NCI-H2227 (cell line): ENCODE results near the gene GATAD2A.
A peak's percentile ranks its signal among the peaks of the same experiment; 100 is the strongest.
"Not testable (repeated sequence)": the region's sequence is repeated elsewhere in the genome, so short reads cannot be mapped to it uniquely, and the experiment has no call there.

ENCODE experiments used
- DNase-seq: peaks from one replicate; lab custom pipeline; 2025; ENCODE audit not compliant: unreplicated experiment; lab: John Stamatoyannopoulos, UW

GATAD2A gene

DNA sequence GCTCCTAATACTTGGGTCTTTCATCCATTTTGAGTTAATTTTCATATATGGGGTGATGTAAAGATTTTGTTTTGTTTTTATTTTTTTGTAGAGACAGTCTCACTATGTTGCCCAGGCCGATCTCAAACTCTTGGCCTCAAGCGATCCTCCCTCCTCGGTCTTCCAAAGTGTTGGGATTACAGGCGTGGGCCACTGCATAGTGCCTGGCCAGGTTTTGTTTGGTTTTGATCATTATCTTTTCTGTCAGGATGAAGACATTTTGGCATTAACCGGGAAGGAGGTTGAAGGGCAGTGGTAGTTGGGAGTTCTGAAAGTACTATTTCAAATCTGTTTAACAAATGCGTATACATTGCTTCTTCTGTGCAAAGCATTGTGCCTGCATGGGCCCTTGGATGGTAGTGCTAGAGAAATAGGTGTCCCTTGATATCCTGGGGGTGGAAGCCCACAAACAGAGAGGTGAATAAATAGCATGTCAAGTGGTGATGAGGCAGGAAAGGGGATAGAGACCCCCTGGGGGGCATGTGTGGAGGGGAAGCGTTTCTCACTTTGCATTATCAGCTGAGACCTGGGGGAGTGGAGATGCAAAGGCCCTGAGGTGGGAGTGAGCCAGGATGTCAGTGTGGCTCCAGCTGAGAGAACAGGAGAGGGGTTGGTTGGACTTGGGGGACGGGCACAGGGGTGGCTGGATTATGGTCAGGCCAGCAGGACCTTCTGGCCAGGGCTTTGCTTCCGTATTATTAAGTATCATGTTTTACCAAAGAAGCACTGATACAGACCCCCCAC, 41.4 kb downstream of the GATAD2A start:
- DNase-seq: no peak

DNA sequence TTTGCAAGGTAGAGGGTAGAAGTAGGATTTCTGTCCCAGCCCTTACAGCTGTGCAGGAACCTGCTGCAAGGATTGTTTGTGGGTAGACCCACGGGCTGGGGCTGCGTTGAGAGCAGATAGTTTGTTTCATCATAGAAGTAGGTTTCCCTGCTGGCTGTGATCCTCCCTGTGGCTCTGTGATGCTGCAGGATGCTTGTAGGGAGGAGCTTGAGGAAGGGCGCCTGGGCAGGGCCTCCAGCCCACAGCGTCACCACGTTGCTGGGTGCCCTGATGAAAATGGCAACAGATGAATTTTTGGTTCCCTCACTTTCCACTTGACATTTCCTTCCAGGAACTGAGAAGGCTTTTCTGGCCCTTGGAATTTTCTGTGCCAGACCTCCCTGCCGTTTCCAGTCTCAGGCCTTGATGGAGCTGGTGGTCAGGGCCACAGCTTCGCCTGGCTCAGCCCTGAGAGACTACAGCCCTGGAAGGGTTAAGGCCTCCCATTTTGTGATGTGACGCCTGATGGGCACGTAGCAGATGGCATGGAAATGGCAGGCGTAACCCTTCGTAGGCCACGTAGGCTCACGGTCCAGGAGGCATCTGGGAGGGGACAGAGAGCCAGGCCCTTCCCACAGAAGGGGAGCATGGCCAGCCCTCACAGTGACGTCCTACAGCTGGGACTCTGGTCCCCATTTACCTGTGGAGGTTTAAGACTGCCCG, 42.2 kb downstream of the GATAD2A start:
- DNase-seq: no peak

DNA sequence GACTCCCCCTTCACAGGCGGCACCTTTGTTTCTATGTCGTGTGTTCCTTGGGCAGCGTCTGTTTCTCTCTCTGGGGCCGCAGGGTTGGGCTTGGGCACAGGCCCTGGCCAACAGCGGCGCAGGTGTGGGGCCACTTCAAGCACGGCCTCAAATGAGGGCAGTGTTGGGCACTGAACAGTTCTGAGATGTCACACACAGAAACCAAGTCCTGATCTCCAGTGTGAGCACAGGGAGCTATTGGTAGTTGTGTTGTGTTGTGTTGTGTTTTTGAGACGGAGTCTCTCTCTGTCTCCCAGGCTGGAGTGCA, 42.7 kb downstream of the GATAD2A start:
- no peak for DNase-seq

DNA sequence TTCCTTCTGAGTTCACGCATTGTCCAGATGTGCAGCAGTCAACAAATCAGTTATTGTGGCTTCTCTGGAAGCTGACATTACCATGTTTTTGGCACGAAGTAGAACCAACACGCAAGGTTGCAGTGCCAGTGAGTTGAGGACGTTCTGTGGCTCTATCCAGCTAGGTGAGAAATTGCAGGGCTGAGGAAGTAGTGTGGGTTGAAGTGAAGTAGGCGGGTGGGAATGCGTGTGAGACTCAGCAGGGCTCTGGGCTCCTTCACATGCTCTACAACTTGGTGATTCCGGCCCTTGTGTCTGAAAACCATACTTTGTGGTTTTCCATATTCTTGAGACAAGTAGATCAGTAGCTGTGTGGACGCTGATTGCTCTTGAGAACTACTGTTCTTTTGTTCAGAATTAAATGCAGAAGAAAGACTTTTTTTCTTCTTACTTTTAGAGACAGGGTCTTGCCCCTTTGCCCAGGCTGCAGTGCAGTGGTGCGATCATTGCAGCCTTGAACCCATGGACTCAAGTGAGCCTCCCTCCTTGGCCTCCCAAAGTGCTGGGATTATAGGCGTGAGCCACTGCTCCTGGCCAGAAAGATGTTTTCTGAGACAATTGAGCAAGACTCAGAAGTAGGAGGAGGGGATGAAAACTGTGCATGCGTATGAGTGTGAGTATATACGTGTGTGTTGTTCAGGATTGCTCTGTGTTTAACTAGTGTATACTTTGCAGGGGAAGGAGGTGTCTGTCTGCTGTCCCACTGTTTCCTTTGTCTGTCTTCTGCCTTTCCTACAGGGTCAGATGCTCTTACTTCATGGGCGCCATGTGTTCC, 46.2 kb downstream of the GATAD2A start:
- DNase-seq: no peak

DNA sequence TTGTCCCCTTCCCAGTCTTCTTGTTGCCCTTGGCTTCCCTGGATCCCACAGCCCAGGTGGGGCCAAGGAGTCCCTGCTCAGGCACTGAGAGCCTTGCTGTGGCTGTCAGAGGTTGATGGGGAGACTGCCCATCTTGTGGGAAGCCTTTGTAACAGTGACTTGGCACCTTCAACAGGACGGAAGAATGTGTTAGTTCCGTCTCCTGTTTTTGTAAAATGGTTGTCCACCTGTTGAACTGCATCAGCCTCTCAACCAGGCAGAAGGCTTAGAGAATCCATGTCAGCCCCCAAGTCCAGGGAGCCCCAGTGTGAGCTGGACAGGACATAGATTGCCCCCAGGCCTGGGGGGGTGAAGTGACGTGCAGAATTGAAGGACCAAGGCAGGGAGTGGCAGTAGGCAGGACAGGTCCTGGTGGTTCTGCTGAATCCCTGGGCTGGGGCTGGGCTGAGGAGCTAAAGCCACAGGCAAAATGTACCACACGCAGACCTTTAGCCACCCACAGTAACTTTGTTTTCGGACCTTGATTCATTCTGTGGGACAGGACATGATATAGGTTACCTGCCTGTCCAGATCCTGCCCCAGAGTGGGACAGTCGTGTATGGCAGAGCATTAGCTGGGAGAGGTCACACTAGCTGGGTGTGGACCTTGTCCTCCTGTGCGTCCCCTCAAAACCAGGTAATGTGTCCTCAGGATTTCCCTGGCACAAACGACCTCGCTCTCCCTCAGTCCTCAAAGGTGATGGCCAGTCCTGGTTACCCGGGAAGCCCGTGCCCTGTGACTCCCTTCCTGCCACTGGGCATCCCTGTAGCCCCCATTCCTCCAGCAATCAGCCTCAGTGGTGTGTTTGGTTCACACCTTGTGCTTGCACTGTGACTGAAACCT, 47.0 kb downstream of the GATAD2A start:
- no peak for DNase-seq

DNA sequence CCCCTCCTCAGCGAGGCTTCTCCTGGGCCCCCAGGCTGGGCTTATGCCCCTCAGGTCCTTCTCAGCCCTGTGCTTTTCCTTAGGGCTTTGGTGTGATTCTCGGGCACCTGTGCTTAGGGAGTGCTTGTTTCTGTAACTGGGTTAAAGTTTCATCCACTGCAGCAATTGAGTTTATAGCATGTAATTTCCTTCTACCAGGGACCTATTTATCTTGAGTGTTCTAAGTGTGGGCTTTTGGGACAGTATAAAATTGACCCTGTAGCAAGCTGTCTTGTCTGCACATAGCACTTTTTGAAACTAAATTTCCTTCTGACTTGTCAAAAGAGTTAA, 47.6 kb downstream of the GATAD2A start:
- DNase-seq: no peak

DNA sequence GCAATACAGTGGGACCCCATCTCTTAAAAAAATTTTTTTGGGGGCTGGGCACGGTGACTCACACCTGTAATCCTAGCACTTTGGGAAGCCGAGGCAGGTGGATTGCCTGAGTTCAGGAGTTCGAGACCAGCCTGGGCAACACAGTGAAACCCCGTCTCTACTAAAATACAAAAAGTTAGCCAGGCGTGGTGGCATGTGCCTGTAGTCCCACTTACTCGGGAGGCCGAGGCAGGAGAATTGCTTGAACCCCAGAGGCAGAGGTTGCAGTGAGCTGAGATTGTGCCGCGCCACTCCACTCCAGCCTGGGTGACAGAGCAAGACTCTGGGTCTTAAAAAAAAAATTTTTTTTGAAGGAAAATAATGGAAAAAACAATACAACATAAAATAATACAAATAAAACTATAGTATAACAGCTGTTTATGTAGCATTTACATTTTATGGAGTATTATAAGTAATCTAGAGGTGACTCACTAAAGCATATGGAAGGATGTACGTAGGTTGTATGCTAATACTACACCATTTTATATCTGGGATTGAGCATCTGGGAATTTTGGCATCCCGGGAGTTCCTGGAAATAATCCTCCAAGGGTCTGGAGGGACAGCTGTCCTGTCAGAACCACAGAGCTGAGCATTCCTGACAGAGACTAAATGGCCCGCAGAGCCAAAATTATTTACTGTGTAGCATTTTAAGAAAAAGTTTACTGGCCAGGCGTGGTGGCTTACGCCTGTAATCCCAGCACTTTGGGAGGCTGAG, 49.9 kb downstream of the GATAD2A start:
- DNase-seq: not testable (repeated sequence)

DNA sequence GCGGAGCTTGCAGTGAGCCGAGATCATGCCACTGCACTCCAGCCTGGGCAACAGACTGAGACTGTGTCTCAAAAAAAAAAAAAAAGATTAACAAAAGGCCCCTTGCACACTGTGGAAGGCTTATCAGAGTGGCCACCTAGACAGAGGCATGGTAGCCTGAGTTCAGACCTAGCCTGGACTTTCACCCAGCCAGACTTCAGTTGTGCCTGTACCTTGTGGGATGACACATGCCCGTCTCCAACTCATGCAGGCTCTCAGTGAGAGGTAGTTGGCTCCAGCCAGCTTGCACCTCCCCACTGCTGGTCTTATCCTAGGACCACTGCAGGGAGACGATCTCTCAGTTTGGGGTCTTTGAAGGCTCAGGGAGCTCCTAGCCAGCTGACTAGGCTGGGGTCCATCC, 52.2 kb downstream of the GATAD2A start:
- DNase-seq: no peak

DNA sequence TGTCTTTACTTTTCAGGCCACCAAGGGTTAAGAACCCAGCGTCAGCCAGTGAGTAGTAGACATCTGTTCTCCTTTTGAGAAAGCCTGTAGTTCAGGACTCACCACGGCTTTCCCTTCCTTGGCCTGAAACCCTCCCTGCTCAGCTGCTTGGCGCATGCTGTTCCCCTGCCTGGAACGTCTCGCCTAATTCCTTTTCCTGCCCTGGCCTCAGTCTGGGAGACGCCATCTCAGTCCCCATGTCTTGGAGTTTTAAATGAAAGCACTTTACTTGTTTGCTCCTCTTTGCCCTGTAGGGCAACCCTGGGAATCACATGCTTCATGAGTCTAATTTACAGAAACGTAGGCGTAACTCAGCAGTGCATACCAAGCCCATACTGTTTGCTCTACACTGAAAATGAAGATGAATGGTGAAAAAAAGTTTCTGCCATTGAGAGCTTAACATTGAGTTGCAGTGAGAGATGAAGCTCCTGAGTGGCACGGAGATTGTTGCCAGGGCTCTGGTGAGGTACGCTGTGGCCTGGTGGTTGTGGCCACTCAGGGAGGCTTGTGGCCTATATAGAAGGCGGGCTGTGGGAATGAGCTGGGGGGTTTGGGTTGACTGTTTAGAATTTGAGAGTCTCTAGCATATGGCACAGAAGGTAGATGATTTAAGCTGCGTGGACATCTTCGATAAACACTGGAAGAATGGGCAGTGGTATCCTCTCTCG, 52.8 kb downstream of the GATAD2A start:
- DNase-seq: no peak

DNA sequence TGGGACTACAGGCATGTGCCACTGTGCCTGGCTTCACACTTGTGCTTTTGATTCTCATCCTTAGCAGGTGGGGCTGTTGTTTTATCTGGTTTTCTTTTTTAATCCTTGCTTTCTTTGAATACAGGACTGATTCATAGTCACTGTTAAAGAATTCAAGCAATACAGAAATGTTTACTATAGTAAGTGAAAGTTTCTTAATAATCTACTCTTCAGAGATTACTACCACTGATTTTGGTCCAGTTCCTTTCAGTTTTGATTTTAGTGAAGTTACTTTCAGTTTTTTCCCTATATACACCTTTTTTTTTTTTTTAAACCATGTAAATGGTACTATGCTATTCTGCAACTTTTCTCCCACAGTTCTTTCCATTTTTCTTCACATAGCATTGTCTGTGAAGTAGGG, 53.6 kb downstream of the GATAD2A start:
- no peak for DNase-seq

DNA sequence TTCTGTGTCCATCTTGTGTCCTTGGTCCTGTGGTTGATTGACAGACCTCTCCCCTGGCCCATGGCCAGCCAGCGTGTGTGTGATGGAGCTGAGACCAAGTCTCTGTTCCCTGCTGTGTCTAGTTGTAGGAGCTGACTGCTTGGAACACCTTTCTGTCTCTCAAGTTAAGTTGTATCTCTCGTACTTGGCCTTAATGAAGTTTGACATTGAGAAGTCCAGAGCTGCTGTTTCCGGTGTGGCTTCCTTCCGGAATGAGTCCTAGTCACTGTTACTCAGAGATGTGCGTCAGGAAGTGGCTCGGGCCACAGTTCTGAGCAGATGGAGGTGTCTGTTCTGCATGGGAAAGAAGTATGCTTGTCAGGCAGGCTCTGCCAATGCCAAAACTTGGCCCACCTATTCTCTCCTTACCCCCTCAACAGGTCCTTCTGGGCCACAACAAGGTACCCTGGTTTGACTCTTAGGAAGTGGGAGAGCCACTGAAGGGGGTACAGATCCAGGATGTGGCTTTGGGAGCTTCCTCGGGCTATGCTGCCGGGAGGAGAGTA, 54.3 kb downstream of the GATAD2A start:
- DNase-seq: no peak

DNA sequence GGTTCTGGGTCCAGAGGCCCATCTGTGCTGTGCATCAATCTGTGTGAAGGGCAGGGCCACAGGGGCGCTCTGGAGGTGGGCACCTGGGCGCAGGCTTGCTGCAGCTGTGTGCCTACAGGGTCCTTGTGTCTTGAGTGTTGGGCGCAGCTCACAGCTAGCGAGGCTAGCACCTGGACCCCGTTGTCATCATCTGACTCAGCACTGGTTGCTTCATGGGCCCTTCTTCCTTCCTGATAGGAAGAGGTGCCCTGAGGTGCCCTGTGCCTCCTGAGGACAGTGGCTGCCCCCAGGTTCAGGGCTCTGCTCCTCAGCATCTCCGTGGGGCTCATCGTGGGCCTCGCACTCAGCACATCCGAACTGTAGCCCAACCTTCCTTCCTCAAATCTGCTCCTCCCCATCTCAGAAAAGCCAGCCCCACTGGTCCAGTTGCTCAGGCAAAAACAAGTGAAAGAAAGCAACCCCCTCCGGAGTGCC, 54.8 kb downstream of the GATAD2A start:
- DNase-seq: no peak

DNA sequence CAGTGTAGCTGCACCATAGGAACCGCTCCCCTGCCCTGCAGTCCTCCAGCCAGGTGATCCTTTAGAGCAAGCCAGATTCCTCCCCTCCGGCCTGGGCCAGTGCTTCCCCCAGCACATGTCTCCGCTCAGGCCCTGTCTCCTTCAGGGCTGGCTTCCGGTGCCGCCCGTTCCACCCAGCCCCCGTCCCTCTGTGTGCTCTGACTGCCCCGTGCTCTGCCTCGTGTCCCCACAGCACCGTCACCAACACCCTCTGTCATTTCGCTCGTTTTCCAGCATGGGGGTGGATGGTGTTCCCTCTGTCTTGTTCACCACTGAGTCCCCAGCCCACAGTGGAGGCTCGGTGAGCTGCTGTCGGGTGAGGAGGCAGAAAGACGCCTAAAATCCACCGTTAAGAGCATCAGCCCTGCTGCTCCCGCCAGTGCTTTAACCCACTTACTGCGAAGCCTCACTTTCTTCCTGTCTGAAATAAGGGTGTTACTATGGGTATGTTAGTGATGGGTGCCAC, 55.3 kb downstream of the GATAD2A start:
- no peak for DNase-seq

DNA sequence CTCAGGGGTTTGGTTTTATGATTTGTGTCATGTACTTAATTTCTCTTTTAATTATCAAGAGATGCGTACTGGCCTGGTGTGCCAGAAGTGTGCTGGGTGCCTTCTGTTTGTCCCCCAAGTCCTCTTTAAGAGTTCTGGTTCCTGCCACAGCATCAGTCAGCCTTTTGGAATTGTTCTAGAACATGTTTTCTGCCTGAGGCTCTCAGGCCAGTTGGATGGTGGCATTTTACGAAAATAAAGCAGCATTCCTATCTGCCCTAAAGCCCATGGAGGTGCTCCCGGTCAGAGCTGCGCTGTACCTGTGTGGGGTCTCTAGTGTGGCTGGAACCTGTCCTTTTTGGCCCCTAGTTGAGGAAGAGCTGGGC, 55.8 kb downstream of the GATAD2A start:
- DNase-seq: no peak

DNA sequence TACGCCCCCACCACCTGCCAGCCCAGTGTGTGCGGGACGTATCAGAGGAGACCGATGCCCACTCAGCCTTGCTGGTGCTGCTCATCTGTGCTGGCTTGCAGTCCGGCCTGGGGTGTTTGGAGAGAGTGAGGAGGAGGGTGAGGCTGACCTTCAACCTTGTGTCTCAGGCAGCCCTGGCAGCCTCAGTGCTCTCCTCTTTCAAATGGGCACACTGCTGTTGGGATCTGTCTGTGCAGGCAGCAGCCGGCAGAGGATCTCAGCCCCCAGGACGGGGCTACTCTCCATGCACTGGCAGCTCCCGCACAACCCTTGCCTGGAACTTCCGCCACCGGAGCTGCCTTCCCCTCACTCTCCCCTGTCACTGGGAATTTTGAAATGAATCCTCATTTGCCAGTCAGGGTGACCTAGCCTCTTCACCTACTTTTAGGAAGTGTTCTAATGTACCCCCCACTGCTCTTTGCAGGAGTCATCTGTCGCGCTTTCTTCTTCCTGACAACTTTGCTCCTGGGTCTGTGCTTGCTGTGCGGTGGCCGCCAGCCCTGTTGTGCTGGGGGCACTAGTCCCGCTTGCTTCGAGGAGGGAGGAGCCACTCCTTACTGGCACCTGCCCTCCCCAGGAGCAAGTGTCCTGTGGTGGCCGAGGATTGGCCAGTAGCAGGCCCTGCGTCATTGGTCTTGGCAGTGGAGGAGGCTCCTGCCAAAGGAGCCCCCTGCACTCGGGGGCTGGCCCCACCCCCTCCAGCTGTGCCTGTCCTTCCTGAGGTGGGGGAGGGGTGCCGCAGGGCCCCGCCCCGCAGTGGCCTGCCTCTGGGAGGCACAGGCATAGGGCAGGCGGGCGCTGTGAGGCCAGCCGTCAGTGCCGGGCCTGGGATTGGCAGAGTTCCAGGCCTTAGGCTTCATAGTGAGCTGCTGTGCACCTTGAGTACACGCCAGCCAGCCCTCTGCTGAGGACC, 56.5 kb downstream of the GATAD2A start:
- peak; percentile 89 for DNase-seq

DNA sequence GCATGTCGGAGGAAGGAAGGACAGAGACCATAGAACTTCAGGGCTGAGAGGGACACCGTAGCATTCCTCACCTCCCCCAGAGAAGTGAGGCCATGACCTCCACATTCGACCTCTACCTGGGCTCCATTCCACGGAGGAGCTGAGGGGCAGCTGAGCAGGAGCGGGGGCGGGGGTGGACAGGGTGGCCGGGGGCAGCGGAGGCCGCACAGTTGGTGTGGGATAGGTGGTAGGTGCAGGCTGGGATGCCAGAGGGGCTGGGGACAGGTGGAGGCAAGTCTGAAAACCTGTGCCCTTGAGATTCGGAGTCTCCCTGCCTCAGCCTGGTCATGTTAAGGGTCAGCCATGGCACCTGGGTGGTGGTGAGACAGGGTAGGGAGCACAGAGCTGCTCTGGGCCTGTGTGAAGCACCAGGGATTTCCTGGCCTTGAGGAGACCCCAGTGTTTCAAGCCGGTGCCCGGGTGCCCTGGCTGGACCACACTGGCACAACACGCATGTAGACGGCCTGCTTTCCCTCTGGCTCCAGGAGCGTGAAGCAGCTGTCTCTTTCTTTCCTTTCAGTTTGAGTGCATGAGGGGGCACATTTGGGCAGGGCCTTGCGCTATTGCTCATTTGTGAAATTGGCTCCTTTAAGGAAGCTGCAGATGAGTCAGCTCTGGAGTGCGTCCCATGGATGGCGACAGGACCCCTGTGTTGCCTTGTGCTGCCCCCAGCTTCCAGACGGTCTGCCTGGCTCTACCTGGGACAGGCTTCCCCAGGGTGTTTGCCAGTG, 58.1 kb downstream of the GATAD2A start:
- DNase-seq: peak; percentile 16

DNA sequence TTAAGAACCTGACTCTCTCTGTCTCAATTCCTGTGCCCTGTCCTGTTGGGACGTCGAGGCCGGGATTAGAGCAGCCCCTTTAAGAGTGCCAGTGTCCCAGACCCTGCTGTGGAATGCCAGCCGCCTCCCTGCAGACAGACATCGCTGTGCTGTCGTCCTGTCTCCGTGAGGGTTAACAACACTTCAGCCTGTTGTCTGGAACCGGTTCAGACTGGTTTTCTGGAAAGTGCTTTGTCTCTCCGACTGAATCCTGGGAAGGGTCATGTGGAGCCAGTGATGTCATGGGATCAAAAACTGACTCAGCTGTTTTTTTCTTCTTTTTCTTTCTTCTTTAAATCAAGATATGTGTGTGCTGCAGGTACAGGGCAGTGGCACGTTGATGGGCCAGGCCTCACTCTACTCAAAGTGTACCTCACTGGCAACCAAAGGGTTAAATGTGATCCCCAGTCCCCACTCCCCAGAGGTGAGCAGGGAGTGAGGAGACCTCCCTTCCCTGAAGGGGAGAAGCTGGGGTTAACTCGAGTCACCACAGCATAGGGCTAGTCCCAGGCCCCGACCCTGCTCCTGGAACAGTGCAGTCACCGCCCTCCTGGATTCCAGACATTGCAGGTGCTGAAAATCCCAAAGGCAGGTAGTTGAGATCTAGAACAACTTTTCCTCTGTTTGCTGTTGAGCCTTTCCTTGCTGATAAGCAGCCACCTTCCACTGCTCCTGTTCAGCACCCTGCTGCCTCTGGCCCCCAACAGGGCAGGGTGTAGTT, 59.0 kb downstream of the GATAD2A start:
- peak; percentile 39 for DNase-seq
